Heart left ventricle (tissue), 13 donors: Measurements from ENCODE around the gene CENPA.

Source experiments
- CTCF ChIP-seq, 12 donors: fragments of 200-600 bp; sonication (generic) in 4 of 12; IDR thresholded peaks; one replicate each; pipeline versions ENCODE4 v1.5.0 to v1.8.0; 2018 to 2022; ENCODE audit warnings: antibody characterized with exemption in 12 of 12, mild to moderate bottlenecking in 5 of 12
- POLR2A ChIP-seq, 2 donors: fragments of 450-650 bp; IDR thresholded peaks; one replicate each; pipeline ENCODE4 v1.6.1; 2017; ENCODE audit warnings: antibody characterized with exemption in 2 of 2, mild to moderate bottlenecking in 2 of 2, moderate library complexity in 2 of 2
- donor health status: ischemic (EF 13 %, LVEDD 7.1; RV severe dilation, severe dysfunction).
- donor health status: DM: no; HTN: yes; CAD: no.
- donor health status: DM: no; HTN: no; CAD: no.
- donor health status: ischemic (EF 25% LVEDD 6.9; RV normal size, moderate dysfunction).
- donor health status: ischemic (EF 25% LVEDD 5.7; RV mildly dilated, moderate dysfunction).
- donor health status: ischemic (EF 35%, LVEDD 5.7; RV mildly dilated, moderate dysfunction).
- donor health status: nonischemic (EF 11% LVEDD 7.7; RV severe dilation, severe dysfunction).
- donor health status: DM: yes; HTN: yes; CAD: no.
- donor health status: PGD.
- donor health status: ischemic (EF 29% LVEDD 5.4; RV normal size, mild dysfunction).
- donor health status: nonischemic (EF 23%, LVEDD 6.1; RV moderate dilation, normal function).

GRCh38 chr2:26738481-26738880 is 47.4 kb upstream of the CENPA start:
- no peak for TF ChIP-seq CTCF (IDR thresholded peaks at IDR 0.05)
- no peak for TF ChIP-seq POLR2A (IDR thresholded peaks at IDR 0.05)
